Skeletal muscle satellite cell (primary cell): ENCODE data around the gene CHERP.

Experiments used
- H3K27me3 ChIP-seq: 2 replicates; pipeline ENCODE4 v1.7.0; 2013; ENCODE audit warnings: low read length; ENCODE audit not compliant: control insufficient read depth, insufficient read depth
- H3K36me3 ChIP-seq: 2 replicates; pipeline ENCODE4 v1.7.0; 2013; ENCODE audit warnings: mild to moderate bottlenecking, control low read depth, low read length; ENCODE audit not compliant: insufficient read depth
- H3K4me1 ChIP-seq: 2 replicates; pipeline ENCODE4 v1.7.0; 2013; ENCODE audit warnings: low read length; ENCODE audit not compliant: control insufficient read depth, insufficient read depth
- H3K4me2 ChIP-seq: 2 replicates; pipeline ENCODE4 v1.7.0; 2013; ENCODE audit warnings: mild to moderate bottlenecking, low read length
- H3K4me3 ChIP-seq: 2 replicates; pipeline ENCODE4 v1.7.0; 2013; ENCODE audit warnings: low read length
- H3K9ac ChIP-seq: 2 replicates; pipeline ENCODE4 v1.7.0; 2013; ENCODE audit warnings: mild to moderate bottlenecking, low read depth, low read length, moderate library complexity
- H3K9me3 ChIP-seq: replicated peaks from 2 replicates; pipeline ENCODE4 v1.7.0; 2013; ENCODE audit warnings: mild to moderate bottlenecking, control low read depth, low read length

CHERP gene

DNA sequence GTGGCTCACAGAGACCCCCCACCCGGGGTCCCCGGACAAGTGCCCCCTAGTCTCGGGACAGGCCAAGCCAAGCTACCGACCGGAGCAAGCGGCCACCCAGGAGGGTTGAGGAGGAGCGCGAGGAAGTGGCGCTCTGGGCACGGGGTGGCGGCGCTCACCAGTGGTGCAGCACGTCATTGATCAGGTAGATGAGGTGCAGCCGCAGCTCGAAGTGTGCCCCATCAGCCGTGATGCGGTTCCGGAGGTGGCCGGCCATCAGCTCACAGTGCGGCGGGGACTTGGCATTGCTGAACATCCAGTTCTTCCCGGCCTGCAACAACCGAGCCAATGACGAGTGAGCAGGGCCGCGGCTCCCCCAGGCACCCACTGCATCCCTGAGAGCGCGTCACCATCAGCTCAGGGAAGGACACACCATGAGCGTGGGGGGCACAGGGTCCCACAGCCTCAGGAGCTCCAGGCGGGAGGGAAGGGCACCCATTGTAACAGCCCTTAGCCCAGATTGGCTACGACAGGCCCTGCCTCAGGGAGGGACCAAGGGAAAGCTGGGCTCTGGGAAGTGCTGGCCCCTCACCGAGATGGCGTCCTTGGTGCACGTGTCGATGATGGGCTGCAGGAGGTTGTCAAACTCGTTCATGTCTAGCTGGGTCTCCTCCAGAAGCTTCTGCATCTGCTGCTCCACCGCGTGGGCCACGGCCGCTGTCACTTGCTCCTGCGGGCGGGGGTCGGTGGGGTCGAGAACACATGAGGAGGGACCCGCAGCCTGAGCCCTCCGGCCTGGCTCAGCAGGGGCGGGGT lies 9.6 kb downstream of the CHERP start:
- no peaks in the 10 kb centered on the region for H3K4me1 ChIP-seq
- H3K27me3 ChIP-seq, result no peaks in the 10 kb centered on the region
- H3K9ac ChIP-seq, result no peak overlapping the region
- H3K4me3 ChIP-seq, result no peak overlapping the region
- peaks cover 82% of the 10 kb centered on the region for H3K36me3 ChIP-seq
- H3K9me3 ChIP-seq, result no peaks in the 10 kb centered on the region
- H3K4me2 ChIP-seq, result no peak overlapping the region

DNA sequence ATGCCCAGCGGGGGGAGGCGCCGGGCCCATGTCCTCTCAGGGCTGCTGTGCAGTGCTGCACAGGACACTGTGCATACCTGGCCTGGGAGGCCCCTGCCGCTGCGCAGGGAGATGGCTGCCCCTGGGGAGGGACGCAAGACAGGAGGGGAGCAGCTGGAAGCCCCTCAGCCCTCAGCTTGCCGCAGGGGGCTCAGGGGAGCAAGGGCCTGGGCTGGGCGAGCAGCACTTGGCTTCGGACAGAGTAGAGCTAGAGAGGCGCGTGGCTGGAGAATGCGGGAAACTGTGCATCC lies 10.9 kb downstream of the CHERP start:
- Histone ChIP-seq H3K4me1 (no peaks in the 10 kb centered on the region), H3K9ac (no peak overlapping the region), H3K27me3 (no peaks in the 10 kb centered on the region), H3K4me3 (no peak overlapping the region), H3K9me3 (no peaks in the 10 kb centered on the region), H3K4me2 (no peak overlapping the region), H3K36me3 (peaks cover 88% of the 10 kb centered on the region)

DNA sequence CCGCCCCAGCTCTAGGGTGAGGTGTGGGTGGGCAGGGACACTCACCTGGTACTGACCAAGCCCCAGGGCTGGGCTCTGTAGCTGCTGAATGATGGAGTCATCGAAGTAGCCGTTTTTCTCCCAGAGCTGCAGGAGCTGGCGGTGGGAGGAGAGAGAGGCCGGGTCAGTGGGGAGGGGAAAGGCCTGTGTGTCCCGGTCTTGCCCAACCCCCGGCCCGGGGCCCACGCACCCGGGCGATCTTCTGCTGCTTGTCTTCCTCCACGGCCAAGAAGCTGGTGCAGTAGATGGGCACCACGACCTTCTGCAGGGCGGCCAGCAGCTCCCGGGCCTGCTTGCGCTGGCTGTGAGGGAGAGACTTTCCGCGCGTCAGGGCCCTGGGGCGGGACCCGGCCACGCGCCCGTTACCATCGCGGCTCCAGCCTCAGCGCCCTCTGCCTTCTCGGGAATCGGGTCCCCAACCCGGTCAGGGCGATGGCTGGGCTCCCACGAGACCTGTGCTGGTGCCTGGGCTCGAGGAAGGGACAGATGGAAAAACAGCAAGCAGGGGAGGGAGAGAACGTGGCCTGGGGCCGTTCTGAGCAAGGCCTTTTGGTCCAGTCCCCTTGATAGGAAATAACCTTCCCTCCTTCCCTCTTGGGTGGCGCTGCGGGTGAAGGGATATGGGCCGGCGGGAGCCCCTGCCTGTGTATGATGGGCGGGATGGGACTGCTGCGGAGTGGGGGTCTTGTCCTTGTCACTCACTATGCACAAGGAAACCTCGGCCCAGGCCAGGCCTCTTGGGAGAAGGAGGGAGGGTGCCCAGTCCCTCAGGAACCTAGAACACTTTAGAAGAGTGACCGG lies 11.5 kb downstream of the CHERP start:
- no peak overlapping the region for H3K4me2 ChIP-seq
- no peak overlapping the region for H3K9ac ChIP-seq
- no peaks in the 10 kb centered on the region for H3K4me1 ChIP-seq
- no peak overlapping the region for H3K4me3 ChIP-seq
- no peaks in the 10 kb centered on the region for H3K27me3 ChIP-seq
- no peaks in the 10 kb centered on the region for H3K9me3 ChIP-seq
- peaks cover 87% of the 10 kb centered on the region for H3K36me3 ChIP-seq

DNA sequence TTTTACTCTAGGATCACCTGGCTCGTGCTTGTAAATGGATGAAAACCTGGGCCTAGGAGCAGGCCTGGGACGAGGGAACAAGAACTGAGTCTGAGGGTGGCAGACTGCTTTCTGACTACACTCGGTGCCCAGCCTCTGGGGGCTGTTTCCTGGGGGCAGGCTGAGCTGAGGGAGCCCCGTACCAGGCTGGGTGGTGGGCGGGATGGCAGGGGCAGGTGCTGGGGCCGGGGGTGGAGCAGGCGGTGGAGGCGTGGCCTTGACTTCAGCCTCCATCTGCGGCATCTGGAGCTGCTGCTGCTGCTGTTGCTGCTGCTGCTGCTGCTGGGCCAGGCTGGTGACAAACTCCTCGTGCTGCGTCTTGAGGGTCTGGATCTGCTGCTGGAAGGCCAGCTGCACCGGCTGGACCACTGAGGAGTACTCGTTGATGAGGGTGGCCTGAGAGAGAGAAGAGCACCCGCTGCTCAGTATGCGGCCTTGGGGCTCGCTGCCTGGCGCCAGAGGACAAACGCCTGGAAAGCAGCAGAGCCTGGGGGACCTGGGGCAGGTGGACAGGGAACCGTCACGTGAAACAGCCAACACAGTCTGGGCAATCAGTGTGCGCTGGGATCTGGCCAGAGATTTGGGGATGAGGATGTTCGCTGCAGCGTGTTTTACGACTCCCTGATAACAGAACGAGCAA lies 12.6 kb downstream of the CHERP start:
- Histone ChIP-seq H3K4me1 (no peaks in the 10 kb centered on the region), H3K27me3 (no peaks in the 10 kb centered on the region), H3K9ac (no peak overlapping the region), H3K36me3 (peaks cover 87% of the 10 kb centered on the region), H3K9me3 (no peaks in the 10 kb centered on the region), H3K4me2 (no peak overlapping the region), H3K4me3 (no peak overlapping the region)

DNA sequence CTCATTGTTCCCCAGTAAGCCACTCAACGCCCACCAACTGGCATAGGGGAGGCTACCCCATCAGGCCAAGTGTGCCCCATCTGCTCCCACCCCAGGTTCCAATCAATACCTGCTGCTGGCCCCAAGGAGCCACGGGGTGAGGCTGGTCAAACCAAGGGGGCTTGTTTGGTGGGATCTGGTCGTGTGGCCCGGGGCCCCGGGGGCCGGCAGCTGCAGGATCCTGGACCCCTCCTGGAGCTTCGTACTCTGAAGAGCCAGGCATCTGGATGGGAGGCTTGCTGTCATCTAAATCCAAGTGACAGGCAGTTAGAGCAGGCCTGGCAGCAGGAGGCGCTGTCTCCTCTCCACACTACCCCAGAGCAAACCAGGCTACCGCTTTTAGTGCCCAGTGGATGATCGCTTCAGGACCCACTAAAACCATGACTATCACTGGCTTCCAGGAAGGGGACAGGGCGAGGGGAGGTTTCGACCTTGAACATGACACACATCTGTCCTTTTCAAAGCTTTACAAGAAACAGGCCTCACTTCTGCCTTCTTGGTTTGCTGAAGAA lies 14.2 kb downstream of the CHERP start:
- H3K36me3 ChIP-seq, result peaks cover 87% of the 10 kb centered on the region
- no peak overlapping the region for H3K4me2 ChIP-seq
- H3K9me3 ChIP-seq, result no peaks in the 10 kb centered on the region
- no peak overlapping the region for H3K4me3 ChIP-seq
- no peak overlapping the region for H3K9ac ChIP-seq
- H3K4me1 ChIP-seq, result no peaks in the 10 kb centered on the region
- no peaks in the 10 kb centered on the region for H3K27me3 ChIP-seq

DNA sequence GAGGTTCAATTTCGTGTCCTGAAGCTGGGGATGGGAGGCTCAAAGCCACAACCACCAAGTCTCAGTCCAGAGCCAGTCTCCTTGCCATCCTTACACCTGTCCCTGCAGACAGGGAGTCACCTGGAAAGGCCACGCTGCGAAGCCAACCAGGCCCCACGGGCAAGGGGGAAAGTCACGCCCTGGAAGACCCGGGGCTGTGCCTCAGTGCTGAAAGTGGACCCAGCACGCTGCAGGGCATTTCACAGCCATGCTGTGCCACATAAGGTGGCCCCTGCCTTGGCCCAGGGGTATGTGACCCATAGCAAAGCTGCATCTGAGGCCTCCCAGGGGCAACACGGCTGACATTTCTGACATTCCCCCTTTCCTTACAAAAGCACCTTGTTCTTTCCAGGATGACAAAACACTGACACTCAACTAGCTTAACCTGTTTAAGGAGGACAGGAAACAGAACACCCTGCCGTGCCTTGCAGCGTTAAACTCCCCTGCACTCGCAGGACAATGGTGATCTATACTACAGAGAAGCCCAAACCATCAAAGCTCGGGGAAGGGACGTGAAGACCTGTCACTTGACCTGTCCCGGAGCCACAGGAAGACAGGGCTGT lies 14.8 kb downstream of the CHERP start:
- Histone ChIP-seq H3K4me3 (no peak overlapping the region), H3K4me1 (no peaks in the 10 kb centered on the region), H3K36me3 (peaks cover 87% of the 10 kb centered on the region), H3K4me2 (no peak overlapping the region), H3K9me3 (no peaks in the 10 kb centered on the region), H3K27me3 (no peaks in the 10 kb centered on the region), H3K9ac (no peak overlapping the region)

DNA sequence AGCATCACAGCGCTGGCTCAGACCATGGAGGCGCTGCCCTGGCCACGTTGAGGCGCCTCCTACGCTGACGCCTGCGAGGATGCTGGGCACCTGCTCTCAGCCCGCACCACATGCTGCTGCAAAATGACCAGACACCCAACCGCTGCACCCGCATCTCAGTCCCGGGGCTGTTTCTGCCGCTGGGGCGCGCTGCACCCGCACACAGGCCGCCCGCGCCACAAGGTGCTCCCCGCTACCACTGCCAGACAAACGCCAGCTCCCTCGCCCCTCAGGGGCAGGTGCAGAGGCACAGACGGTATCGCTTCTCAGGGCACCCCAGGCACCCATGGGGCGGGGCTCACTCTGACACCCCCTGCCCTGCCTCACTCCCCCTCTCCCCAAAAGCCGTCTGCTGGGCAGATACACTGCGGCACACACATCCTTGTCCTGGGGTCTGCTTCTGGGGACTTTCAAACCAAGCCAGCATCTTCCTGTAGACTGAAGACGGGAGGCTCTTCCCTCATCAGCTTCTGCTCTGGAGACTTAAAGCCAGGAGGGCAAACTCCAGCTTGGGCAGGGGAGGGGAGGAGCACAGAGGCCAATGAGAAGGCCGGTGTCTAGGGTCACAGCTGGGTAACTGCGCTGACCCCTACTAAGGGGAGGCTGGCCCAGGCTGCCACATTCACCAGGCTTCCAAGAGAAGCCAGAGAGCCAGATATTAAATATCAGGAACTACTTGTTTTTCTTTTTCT lies 16.3 kb downstream of the CHERP start:
- Histone ChIP-seq H3K27me3 (no peaks in the 10 kb centered on the region), H3K4me3 (no peak overlapping the region), H3K4me1 (no peaks in the 10 kb centered on the region), H3K9me3 (no peaks in the 10 kb centered on the region), H3K9ac (no peak overlapping the region), H3K36me3 (peaks cover 83% of the 10 kb centered on the region), H3K4me2 (no peak overlapping the region)

DNA sequence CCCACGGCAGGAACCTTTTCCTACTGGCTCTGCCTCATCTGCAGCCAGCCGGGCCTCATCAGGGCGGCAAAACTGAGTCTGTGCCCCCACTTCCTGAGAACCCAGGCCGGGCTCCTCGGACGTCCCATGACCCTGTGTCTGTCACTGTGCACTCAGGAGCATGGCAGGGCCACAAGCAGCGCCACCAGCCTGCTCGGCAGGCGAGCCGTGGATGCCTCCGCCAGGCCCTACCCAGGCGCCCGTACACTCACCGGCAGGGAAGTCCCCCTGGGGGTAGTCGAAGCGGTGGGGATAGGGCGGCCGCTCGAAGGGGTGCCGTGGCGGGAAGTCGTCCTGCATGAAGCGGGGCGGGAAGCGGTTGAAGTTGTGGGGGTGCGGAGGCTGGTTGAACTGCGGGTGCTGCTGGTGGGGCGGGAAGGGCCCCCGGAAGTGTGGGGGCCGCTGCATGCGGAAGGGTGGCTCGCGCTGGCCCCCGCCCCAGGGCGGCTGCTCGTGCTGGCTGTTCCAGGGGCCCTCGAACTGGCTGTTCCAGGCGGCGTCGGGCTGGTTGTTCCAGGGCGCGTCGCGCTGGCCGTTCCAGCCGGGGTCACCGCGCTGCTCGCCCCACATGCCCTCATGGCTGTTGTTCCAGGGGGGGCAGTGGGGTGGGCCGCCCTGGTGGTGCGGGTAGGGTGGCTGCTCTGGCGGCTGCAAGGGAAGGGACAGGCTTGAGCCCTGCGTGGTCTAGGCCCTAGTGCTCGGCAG lies 17.1 kb downstream of the CHERP start:
- H3K4me3 ChIP-seq, result no peak overlapping the region
- H3K9me3 ChIP-seq, result no peaks in the 10 kb centered on the region
- H3K27me3 ChIP-seq, result no peaks in the 10 kb centered on the region
- no peak overlapping the region for H3K4me2 ChIP-seq
- no peaks in the 10 kb centered on the region for H3K4me1 ChIP-seq
- no peak overlapping the region for H3K9ac ChIP-seq
- peaks cover 83% of the 10 kb centered on the region for H3K36me3 ChIP-seq

DNA sequence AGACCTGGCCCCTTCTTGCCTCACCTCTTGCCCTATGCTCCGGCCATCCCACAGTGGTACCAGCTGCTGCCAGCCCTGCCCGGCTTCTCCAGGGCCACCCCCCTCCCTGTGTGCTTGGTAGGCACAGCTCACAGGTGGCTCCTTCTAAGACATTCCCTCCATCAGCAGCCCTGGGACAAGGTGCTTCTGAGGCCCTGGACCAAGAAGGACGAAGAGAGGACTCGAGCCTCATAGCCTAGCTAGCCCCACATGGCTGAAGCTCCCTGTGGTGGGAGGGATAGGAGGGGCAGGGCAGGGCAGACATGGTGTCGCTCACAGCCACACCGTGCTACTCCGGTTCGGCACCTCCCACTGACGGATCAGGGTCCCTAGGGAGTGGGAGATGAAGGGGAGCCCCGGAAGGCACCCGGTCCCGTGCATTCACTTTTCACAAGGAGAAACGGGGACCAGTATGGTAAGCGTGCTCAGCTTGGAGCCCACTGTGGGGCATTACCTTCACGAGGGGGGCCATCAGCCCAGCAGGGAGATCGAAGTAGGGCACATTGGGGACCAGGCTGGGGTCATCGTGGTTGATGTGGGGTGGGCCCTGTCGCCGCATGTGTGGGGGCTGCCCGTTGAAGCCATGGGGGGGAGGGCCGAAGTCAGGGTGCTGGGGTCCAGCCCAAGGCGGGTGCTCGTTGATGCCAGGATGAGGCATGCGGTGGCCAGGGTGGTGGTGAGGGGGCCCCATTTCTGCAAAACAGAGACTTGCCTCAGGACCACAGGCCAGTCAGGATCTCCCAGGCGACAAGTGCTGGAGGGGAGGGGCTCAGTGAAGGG lies 19.5 kb downstream of the CHERP start:
- no peak overlapping the region for H3K9ac ChIP-seq
- H3K27me3 ChIP-seq, result no peaks in the 10 kb centered on the region
- no peak overlapping the region for H3K4me2 ChIP-seq
- no peaks in the 10 kb centered on the region for H3K9me3 ChIP-seq
- no peaks in the 10 kb centered on the region for H3K4me1 ChIP-seq
- no peak overlapping the region for H3K4me3 ChIP-seq
- H3K36me3 ChIP-seq, result peaks cover 88% of the 10 kb centered on the region
